Erythroblast (primary cell): ENCODE results near the gene SH3RF1.

Experiments
- GATA1 ChIP-seq: IDR thresholded peaks from 2 replicates; pipeline ENCODE4 v1.6.1; 2011; ENCODE audit warnings: low read depth, mild to moderate bottlenecking, control low read depth, low read length, moderate library complexity
- POLR2A ChIP-seq: IDR thresholded peaks from 2 replicates; pipeline ENCODE4 v1.6.1; 2011; ENCODE audit warnings: mild to moderate bottlenecking, low read length

DNA sequence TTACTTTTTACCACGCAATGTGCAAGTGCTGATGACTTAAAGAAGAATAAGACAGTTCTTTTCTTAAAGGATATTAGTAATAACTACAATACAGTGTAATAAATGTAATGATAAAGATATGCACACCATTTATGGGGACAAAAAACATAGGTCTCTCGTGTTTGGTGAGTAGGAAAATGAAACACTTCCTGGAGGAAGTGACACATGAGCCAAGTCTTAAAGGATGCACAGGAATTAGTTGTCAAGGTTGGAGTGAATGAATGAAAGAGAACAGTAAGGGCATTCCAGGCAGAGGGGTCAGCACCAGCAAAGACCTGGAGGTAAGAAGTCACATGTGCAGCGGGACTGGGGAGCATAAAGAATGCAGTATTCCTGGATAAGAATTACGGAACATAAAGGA is 112.7 kb downstream of the SH3RF1 start:
- no peak for TF ChIP-seq POLR2A
- no peak for TF ChIP-seq GATA1
